NCI-H128 (cell line): ENCODE data around the gene ABTB2.

Source experiments
- DNase-seq: peaks from one replicate; lab custom pipeline; 2025; ENCODE audit not compliant: unreplicated experiment; lab: John Stamatoyannopoulos, UW

Gene ABTB2

DNA sequence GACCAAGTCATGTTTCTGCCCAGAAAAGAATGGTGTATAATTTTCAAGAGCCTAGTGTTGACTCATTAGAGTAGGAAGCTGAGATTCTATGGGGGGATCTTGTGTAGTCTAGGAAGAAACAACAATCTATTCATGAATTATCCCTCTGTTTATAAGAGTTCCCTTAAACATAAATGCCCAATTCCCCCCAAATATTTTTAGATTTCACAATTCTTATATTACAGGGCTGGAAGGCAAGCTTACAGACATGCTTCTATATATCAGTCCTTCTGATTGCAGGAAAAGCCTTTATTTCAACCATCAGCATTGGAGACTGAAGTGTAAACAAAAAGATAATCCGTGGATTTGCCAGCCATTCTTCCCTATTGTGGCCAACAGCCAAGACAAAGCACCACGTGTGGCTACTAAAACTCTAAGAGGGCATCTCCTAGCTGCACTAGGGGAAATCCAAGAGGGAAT lies 181.0 kb downstream of the ABTB2 start:
- no peak for DNase-seq

DNA sequence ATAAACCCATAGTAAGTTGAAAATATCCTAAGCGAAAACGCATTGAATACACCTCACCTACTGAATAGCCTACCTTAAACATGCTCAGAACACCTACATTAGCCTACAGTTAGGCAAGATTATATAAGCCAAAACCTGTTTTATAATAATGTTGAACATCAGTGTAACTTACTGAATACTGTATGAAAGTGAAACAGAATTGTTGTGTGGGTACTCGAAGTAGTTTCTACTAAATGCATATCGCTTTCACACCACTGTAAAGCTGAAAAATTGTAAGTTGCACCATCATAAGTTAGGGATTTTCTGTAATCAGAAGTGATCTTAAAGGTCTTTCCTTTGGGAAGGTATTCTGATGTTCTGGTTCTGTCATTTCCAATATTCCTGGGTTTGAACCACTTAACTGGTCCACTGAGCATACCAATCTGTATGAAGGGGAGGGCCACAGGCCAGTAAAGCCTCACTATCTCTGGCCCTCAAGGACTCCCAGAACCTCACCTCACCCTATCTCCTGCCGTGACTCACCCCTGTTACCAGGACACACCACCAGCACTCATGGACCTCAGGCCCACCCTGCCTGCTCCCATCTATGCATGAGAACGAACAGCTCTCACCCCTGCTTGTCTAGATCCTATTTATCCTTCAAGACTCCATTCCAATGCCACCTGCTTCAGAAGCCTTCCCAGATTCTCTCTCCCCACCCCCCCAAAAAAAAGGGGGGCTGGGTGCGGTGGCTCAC lies 182.4 kb downstream of the ABTB2 start:
- no peak for DNase-seq

- DNase-seq: peak; percentile 46
These were observed 183.3 kb downstream of the ABTB2 start for GRCh38 chr11:34174412-34175041.

DNA sequence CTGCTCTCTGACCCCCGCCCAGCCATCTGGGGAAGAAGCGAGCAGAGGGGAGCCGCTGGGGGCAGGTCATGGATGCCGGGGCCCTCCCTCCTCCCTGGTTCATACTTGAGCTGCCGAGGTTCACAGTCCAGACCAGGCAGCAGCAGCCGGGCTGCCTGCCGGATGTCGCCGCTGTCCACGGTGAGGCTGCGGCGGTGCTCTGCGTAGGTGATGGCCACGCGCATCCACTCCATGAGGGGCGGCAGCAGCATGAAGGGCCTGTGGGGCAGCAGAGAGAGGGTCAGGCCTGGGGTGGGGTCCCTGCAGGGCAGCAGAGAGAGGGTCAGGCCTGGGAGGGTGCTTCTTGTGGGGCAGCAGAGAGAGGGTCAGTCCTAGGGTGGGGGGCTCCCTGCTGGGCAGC lies 184.8 kb downstream of the ABTB2 start:
- no peak for DNase-seq

DNA sequence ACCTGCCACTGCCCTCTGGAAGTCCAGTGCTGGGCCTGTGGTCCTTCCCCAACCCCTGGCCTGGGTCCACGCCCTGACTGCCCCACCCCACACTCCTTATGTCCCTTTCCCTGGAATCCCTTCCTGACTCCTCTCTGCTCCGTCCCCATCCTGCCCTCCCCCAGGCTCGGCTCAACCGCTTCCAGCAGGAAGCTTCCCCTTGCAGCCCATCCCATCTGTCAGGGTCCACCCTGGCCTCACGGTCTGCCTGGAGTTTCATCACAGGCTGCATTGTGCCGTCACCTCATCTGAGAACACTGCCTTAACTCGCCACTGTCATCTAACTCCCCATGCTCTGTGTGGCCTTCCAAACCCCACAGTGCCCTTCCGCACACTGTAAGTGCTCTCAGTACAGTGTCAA lies 188.1 kb downstream of the ABTB2 start:
- DNase-seq: no peak

GRCh38 chr11:34168642-34169420 lies 189.0 kb downstream of the ABTB2 start:
- no peak for DNase-seq

GRCh38 chr11:34167961-34168360 lies 189.8 kb downstream of the ABTB2 start:
- no peak for DNase-seq

DNA sequence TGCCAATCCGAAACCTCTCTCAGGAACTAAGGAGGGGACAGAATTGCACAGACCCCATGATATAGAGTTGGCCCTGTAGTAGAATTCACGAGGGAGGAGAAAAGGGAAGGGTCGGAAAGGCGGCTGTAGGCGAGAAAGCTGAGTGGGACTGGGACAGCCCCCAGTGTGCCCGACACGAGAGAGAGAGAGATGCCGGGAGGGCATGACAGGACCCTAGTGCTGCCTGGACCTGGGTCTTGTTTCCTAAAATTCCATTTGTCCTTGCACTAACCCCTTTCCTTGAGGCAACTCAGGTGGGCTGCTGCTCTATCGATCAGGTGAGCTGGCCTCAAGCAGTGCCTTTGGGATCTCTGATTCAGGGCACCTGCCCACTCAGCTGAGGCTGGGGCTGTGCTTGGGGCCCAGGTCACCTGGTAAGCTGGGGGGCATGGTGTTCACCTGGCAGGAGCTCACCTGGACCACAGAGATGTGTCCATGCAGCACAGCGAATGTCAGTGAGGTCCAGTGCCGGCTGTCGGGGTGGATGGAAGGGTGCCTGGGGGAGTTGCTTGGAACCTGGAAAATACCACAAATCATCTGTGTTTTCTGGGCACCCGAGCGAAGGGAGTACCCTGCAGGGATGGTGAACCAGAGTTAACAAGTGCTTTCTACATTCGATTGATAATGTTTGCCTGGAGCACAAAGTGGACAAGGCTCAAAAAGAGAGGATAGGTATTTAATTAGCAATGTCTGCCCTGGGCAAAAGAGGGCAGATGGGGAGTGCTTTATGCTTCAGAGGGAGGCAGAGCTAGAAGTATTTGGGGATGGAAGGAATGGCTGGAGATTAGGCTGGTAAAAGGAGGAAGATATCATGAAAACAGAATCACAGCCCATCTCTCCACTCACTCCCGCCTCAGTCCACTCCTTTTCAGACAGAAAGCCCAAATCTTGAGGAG lies 190.7 kb downstream of the ABTB2 start:
- no peak for DNase-seq

GRCh38 chr11:34165786-34166555 lies 191.8 kb downstream of the ABTB2 start:
- no peak for DNase-seq

DNA sequence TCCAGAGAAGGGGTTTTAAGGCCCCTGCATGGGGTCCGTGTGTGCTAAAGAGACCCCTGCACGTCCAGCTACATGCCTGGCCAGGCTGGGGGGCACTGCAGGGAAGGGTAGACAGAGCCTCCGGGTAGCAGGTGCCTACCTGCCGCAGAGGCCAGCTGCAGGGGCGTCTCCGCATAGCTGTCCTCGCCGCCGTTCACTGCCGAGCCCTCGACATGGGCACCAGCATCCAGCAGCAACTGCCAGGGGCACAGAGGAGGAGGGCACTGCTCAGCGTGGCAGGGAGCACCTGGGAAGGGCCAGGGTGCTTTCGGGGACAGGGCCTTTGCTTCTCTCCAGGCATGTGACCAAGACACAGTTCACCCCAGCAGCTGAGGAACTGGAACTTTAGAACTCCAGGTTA lies 192.7 kb downstream of the ABTB2 start:
- DNase-seq: no peak

- DNase-seq: no peak
These were observed 195.0 kb downstream of the ABTB2 start for GRCh38 chr11:34162856-34163255.

DNA sequence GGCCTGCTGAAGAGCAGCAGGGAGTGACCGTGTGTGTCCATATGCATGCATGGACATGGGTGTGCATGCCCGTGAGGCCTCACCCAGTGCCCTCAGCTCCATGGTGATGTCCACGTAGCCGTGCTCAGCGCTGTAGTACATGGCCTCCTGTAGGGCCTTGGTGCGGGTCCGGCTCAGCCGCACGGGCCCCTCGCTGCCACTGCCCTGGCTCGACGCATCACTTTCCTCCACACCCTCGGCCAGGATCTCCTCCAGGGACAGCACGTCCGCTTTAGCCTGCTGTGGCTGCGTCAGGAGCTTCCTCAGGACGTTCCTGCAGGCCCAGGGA lies 195.4 kb downstream of the ABTB2 start:
- DNase-seq: no peak

DNA sequence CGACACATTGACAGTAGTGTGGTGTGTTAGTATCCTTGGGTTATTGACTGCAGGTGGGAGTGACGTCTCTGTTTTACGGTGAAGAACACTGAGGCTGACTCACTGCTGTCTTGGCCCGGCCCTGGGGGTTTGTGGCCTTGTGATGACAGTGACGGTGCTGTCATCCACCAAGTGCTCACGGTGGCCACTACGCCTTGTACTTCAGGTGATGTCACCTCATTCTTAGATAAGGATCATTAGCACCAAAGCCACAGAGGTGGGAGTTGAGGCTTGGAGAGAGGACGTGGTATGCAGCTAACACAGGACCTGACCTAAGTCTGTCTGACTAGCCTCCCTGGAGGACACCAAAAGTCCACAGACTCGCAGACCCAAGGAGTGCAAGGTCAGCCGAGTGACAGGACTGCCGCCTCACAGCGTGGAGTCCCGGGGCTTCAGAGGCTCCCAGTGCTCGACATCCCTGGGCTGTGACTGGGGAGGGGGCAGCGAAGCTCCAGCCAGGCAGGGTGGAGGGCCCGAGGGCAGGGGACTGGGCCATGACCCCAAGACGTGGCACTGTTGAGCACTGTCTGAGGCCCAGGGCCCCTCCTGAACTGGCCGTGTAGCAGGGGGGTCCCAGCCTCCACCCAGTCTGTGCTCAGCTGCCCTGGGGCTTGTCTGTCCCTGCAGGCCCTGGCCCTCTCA lies 195.9 kb downstream of the ABTB2 start:
- no peak for DNase-seq

DNA sequence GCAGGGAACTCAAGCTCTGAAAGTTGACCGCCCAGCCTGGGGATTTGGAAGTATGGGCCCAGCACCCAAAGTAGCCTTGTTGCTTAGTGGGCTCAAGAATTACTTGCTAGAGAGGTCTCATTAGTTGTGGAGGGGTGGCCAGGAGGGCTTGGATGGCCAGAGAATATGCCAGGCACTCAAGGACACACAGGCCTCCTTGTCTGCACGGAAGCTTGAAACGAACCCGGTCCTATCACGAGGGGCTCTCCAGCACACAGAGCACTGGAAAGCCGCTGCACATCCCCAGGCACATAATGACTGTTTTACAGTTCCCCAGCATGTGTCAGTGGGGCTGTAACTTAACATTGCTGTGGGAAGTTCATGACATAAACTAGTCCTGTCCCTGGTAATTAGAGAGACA lies 196.4 kb downstream of the ABTB2 start:
- no peak for DNase-seq

DNA sequence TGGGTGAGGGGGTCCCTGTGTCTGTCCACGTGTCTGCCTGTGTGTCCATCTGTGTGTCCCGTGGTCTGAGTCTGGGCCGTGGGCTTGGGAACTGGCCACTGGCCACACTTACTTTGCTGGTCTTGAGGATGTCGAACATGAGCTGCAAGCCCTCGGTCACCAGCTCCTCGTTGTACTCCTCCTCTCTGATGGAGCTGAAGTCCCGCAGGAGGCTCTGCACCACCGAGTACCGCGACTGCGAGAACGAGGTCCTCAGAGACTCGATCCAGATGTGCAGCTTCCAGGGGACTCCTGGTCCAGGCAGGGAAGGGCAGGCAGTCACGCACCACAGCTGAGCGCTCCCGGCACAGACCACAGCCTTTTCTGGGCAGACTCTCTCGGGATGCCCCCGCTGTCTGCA lies 197.0 kb downstream of the ABTB2 start:
- no peak for DNase-seq

DNA sequence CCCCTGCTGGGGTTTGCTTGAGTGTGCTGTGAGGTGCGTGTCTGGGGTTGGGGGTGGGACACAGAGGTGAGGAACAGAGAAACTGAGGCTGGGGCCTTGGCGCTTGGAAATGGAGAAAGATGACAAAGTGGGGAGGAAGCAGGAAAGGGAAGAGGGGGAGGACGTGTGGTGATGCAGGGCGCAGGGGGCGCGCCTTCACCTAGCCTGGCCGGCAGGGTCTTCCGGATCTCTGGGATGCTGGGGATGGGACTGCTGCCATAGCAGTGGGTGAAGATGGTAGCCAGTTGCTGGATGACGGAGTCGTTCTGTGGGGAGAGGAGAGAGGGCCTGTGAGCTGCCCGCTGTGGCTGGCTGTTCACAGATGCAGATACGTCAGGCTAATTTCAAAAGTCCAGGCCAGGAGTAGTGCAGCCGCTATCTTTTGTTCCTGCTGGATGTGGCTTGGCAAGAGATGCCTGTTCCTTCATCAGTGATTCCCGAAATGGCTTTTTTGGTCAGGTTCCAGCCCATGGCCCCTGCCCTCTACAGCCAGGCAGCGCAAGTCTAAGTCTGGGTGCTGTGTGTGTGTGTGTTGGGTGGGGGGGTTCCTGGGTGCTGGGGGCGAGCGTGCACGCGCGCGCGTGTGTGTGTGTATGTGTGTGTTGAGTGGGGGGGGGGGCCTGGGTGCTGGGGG lies 197.6 kb downstream of the ABTB2 start:
- no peak for DNase-seq

DNA sequence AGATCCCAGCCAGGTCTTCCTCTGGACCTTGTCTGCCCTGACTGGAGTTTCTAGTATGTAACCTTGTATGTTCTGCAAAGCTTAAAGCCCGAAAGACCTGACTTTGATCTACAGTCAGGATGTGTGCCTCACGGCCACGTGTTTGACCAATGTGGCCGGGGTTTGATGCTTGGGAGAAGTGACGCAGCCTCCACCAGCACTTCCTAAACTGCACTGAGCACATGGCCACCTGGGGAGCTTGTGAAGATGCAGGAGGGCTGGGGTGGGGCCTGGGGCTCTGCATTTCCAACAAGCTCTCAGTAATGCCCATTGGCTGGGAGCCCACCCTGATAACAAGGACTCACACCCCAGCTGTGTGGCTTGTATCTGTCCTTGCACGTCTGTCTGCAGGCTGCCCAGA lies 199.1 kb downstream of the ABTB2 start:
- DNase-seq: no peak

- DNase-seq: no peak
These were observed 200.6 kb downstream of the ABTB2 start for GRCh38 chr11:34157163-34157562.

- DNase-seq: no peak
These were observed 202.1 kb downstream of the ABTB2 start for GRCh38 chr11:34155757-34156062.
